H9 (cell line): ENCODE data around the gene CRTAP. TPM values are rescaled to one million over a fixed set of nuclear protein-coding genes. Genes with fewer than 3 reads are reported as not detected.

Experiments
- DNase-seq: peaks from one replicate; pipeline ENCODE4 v3.0.0-alpha.2; 2017
- H2AFZ ChIP-seq: one replicate; pipeline ENCODE4 v1.6.1; 2013; ENCODE audit warnings: mild to moderate bottlenecking, low read length, control low read depth, moderate library complexity
- H2AK5ac ChIP-seq: 2 replicates; pipeline ENCODE4 v1.6.1; 2013; ENCODE audit warnings: low read length, control low read depth, mixed read lengths; ENCODE audit not compliant: insufficient read length
- H2BK120ac ChIP-seq: one replicate; pipeline ENCODE4 v1.6.1; 2013; ENCODE audit warnings: low read depth, mild to moderate bottlenecking, low read length, control low read depth, inconsistent platforms; ENCODE audit not compliant: poor library complexity, severe bottlenecking
- H2BK12ac ChIP-seq: 2 replicates; pipeline ENCODE4 v1.6.1; 2013; ENCODE audit warnings: low read length, control low read depth, mixed read lengths, low read depth; ENCODE audit not compliant: insufficient read length
- H2BK15ac ChIP-seq: 2 replicates; pipeline ENCODE4 v1.6.1; 2013; ENCODE audit warnings: low read depth, low read length, control low read depth
- H2BK20ac ChIP-seq: one replicate; pipeline ENCODE4 v1.6.1; 2013; ENCODE audit warnings: low read depth, mild to moderate bottlenecking, low read length, control low read depth, inconsistent platforms; ENCODE audit not compliant: poor library complexity, severe bottlenecking
- H2BK5ac ChIP-seq: 2 replicates; pipeline ENCODE4 v1.6.1; 2013; ENCODE audit warnings: low read length, control low read depth, mixed read lengths; ENCODE audit not compliant: insufficient read length
- H3K14ac ChIP-seq: 2 replicates; pipeline ENCODE4 v1.6.1; 2013; ENCODE audit warnings: low read length, control low read depth; ENCODE audit not compliant: insufficient read depth
- H3K18ac ChIP-seq: 2 replicates; pipeline ENCODE4 v1.6.1; 2013; ENCODE audit warnings: low read depth, mild to moderate bottlenecking, mixed read lengths, low read length, control low read depth; ENCODE audit not compliant: insufficient read length
- H3K23ac ChIP-seq: 2 replicates; pipeline ENCODE4 v1.6.1; 2013; ENCODE audit warnings: low read length, control low read depth, mixed read lengths, low read depth; ENCODE audit not compliant: insufficient read length
- H3K23me2 ChIP-seq: 2 replicates; pipeline ENCODE4 v1.6.1; 2013; ENCODE audit warnings: low read depth, mild to moderate bottlenecking, mixed read lengths, low read length, control low read depth; ENCODE audit not compliant: insufficient read length, poor library complexity, severe bottlenecking
- H3K27ac ChIP-seq: 2 replicates; pipeline ENCODE4 v1.5.1; 2013; ENCODE audit warnings: low read length, control low read depth, mixed read lengths, low read depth; ENCODE audit not compliant: insufficient read length
- H3K27me3 ChIP-seq: 2 replicates; pipeline ENCODE4 v1.6.1; 2013; ENCODE audit warnings: low read length, control low read depth, inconsistent platforms; ENCODE audit not compliant: insufficient read depth
- H3K4ac ChIP-seq: 2 replicates; pipeline ENCODE4 v1.6.1; 2013; ENCODE audit warnings: low read depth, mild to moderate bottlenecking, control low read depth, inconsistent platforms, low read length, moderate library complexity
- H3K4me1 ChIP-seq: 2 replicates; pipeline ENCODE4 v1.6.1; 2013; ENCODE audit warnings: low read length, control low read depth, inconsistent platforms; ENCODE audit not compliant: insufficient read depth
- H3K4me2 ChIP-seq: 2 replicates; pipeline ENCODE4 v1.6.1; 2013; ENCODE audit warnings: low read length, control low read depth, mixed read lengths; ENCODE audit not compliant: insufficient read length, insufficient read depth
- H3K56ac ChIP-seq: 2 replicates; pipeline ENCODE4 v1.6.1; 2013; ENCODE audit warnings: low read depth, mild to moderate bottlenecking, mixed read lengths, low read length, control low read depth; ENCODE audit not compliant: insufficient read length
- H3K79me1 ChIP-seq: 2 replicates; pipeline ENCODE4 v1.6.1; 2013; ENCODE audit warnings: low read depth, mild to moderate bottlenecking, moderate library complexity, low read length, control low read depth, inconsistent platforms; ENCODE audit not compliant: insufficient read depth, poor library complexity, severe bottlenecking
- H3K79me2 ChIP-seq: 2 replicates; pipeline ENCODE4 v1.6.1; 2013; ENCODE audit warnings: low read length, control low read depth, inconsistent platforms; ENCODE audit not compliant: insufficient read depth
- H3K9ac ChIP-seq: 2 replicates; pipeline ENCODE4 v1.6.1; 2013; ENCODE audit warnings: low read length, control low read depth, mixed read lengths; ENCODE audit not compliant: insufficient read length; ENCODE audit errors: extremely low read depth
- H3K9me3 ChIP-seq: one replicate; pipeline ENCODE4 v1.6.1; 2013; ENCODE audit warnings: low read depth, low read length, inconsistent platforms; ENCODE audit not compliant: control insufficient read depth
- H3T11ph ChIP-seq: one replicate; pipeline ENCODE4 v1.6.1; 2013; ENCODE audit warnings: mild to moderate bottlenecking, low read length, control low read depth, inconsistent platforms
- H4K20me1 ChIP-seq: one replicate; pipeline ENCODE4 v1.6.1; 2013; ENCODE audit not compliant: control insufficient read depth, insufficient read length, insufficient read depth
- H4K5ac ChIP-seq: 2 replicates; pipeline ENCODE4 v1.6.1; 2013; ENCODE audit warnings: low read depth, mild to moderate bottlenecking, mixed read lengths, low read length, control low read depth; ENCODE audit not compliant: insufficient read length
- H4K8ac ChIP-seq: replicated peaks from 2 replicates; pipeline ENCODE4 v1.6.1; 2013; ENCODE audit warnings: low read length, control low read depth, mixed read lengths, low read depth; ENCODE audit not compliant: insufficient read length
- H4K91ac ChIP-seq: 2 replicates; pipeline ENCODE4 v1.6.1; 2013; ENCODE audit warnings: low read depth, mild to moderate bottlenecking, moderate library complexity, mixed read lengths, low read length, control low read depth; ENCODE audit not compliant: insufficient read length
- H3K27ac Mint-ChIP-seq, 3 experiments: 2 replicates in 2 of 3; 3 replicates in 1 of 3; pipeline ENCODE4 v1.8.0; 2020 to 2021; ENCODE audit warnings: mixed read lengths in 3 of 3, mild to moderate bottlenecking in 1 of 3, moderate library complexity in 1 of 3
- H3K27me3 Mint-ChIP-seq: 2 replicates; pipeline ENCODE4 v1.8.0; 2021; ENCODE audit warnings: low read depth, mild to moderate bottlenecking, moderate library complexity, mixed read lengths
- H3K36me3 Mint-ChIP-seq, 3 experiments: 2 replicates in 2 of 3; 3 replicates in 1 of 3; pipeline ENCODE4 v1.8.0; 2020 to 2021; ENCODE audit warnings: low read depth in 3 of 3, mixed read lengths in 3 of 3; ENCODE audit not compliant: insufficient read depth in 1 of 3
- H3K4me1 Mint-ChIP-seq, 2 experiments: 2 replicates each; pipeline ENCODE4 v1.8.0; 2020; ENCODE audit warnings: mixed read lengths in 2 of 2
- H3K4me3 Mint-ChIP-seq, 2 experiments: 2 replicates in 1 of 2; 3 replicates in 1 of 2; pipeline ENCODE4 v1.8.0; 2020 to 2021; ENCODE audit warnings: mild to moderate bottlenecking in 2 of 2, mixed read lengths in 2 of 2, moderate library complexity in 1 of 2
- H3K9me3 Mint-ChIP-seq, 2 experiments: 2 replicates in 1 of 2; 3 replicates in 1 of 2; pipeline ENCODE4 v1.8.0; 2020; ENCODE audit warnings: mild to moderate bottlenecking in 2 of 2, mixed read lengths in 2 of 2, moderate library complexity in 1 of 2
- WGBS: extraction: QIAGEN DNeasy Blood & Tissue Kit; methylation state at CpG from one replicate; pipeline ENCODE4 v1.1.7; 2013; ENCODE audit warnings: missing lambda C conversion rate, low lambda C conversion rate, mixed read lengths; ENCODE audit not compliant: insufficient read length; ENCODE audit errors: extremely low coverage; 5-methylcytosine and 5-hydroxymethylcytosine counted together
- total RNA-seq: library from RNA; stranded (reverse); gene quantifications from 2 replicates; pipeline ENCODE4 v1.2.1, GENCODE V29; 2021
- TF ChIP-seq, protein P1 (sequence below): fragments of 200-600 bp; sonication (generic); conservative IDR thresholded peaks from 3 replicates; pipeline ENCODE4 v1.8.0; 2021; ENCODE audit warnings: antibody characterized with exemption, mild to moderate bottlenecking

CRTAP gene
- total RNA-seq, 1 experiment from 2014 or later, result 159 TPM

GRCh38 chr3:33141006-33141405 is 27.2 kb downstream of the CRTAP start:
- peaks cover 5 to 7% of the 10 kb centered on the region in 2 experiments for H3K4me1 Mint-ChIP-seq
- Histone ChIP-seq H2BK15ac (no peak overlapping the region), H3K27ac (no peak overlapping the region), H3K79me2 (no peaks in the 10 kb centered on the region), H3K27me3 (no peaks in the 10 kb centered on the region), H3K23ac (no peak overlapping the region), H2BK12ac (no peak overlapping the region), H3K23me2 (no peaks in the 10 kb centered on the region), H4K91ac (no peak overlapping the region), H2BK5ac (no peak overlapping the region), H3K4me1 (no peaks in the 10 kb centered on the region), H3K18ac (no peak overlapping the region), H3K4me2 (no peak overlapping the region), H3K56ac (no peak overlapping the region), H3K79me1 (no peaks in the 10 kb centered on the region), H4K5ac (no peak overlapping the region), H3K4ac (no peak overlapping the region), H3K14ac (no peak overlapping the region), H2AK5ac (no peak overlapping the region), H3T11ph (no peak overlapping the region), H2AFZ (no peak overlapping the region), H2BK20ac (no peak overlapping the region), H3K9ac (no peak overlapping the region), H3K9me3 (no peaks in the 10 kb centered on the region), H4K20me1 (peaks cover 2% of the 10 kb centered on the region), H4K8ac (no peak overlapping the region), H2BK120ac (no peak overlapping the region)
- WGBS, result no CpG with 5 or more reads among the region's 3 CpGs
- H3K27ac Mint-ChIP-seq, result 0 out of 7 replicates have a peak overlapping the region, but pooled peaks of 2 of the 3 experiments have one; percentile 12 to 73
- H3K36me3 Mint-ChIP-seq, result peaks cover 14 to 40% (median 16%) of the 10 kb centered on the region in 3 experiments; a peak in 6 of 7 replicates
- DNase-seq, result no peak
- H3K9me3 Mint-ChIP-seq, result no peaks in the 10 kb centered on the region
- 0 out of 2 replicates have a peak, but pooled peaks cover 2% of the 10 kb centered on the region for H3K27me3 Mint-ChIP-seq
- H3K4me3 Mint-ChIP-seq, result no peak overlapping the region
- TF ChIP-seq, protein P1, sequence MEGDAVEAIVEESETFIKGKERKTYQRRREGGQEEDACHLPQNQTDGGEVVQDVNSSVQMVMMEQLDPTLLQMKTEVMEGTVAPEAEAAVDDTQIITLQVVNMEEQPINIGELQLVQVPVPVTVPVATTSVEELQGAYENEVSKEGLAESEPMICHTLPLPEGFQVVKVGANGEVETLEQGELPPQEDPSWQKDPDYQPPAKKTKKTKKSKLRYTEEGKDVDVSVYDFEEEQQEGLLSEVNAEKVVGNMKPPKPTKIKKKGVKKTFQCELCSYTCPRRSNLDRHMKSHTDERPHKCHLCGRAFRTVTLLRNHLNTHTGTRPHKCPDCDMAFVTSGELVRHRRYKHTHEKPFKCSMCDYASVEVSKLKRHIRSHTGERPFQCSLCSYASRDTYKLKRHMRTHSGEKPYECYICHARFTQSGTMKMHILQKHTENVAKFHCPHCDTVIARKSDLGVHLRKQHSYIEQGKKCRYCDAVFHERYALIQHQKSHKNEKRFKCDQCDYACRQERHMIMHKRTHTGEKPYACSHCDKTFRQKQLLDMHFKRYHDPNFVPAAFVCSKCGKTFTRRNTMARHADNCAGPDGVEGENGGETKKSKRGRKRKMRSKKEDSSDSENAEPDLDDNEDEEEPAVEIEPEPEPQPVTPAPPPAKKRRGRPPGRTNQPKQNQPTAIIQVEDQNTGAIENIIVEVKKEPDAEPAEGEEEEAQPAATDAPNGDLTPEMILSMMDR, result no peak
